ENCODE results near the gene ASPM.

GRCh38 chr1:197130677-197131304, 15.7 kb downstream of the ASPM start:
- TF ChIP-seq CTCF (IDR thresholded peaks at IDR 0.05) (no peak), EZH2 (IDR thresholded peaks at IDR 0.05) (no peak), EZH2phosphoT487 (IDR thresholded peaks at IDR 0.05) (no peak)
